GM21423 (cell line): ENCODE data around the gene ARPC2.

Experiments used
- ATAC-seq: cut with Tn5 transposase; IDR thresholded peaks from one replicate; pipeline ENCODE4 v1.9.1; 2021; ENCODE audit warnings: mild to moderate bottlenecking, moderate library complexity; ENCODE audit not compliant: unreplicated experiment

ARPC2 gene

GRCh38 chr2:218285604-218286003 lies 68.6 kb downstream of the ARPC2 start:
- ATAC-seq, result no peak

- peak; percentile 63 for ATAC-seq
These were observed 69.8 kb downstream of the ARPC2 start for GRCh38 chr2:218286570-218287459.

DNA sequence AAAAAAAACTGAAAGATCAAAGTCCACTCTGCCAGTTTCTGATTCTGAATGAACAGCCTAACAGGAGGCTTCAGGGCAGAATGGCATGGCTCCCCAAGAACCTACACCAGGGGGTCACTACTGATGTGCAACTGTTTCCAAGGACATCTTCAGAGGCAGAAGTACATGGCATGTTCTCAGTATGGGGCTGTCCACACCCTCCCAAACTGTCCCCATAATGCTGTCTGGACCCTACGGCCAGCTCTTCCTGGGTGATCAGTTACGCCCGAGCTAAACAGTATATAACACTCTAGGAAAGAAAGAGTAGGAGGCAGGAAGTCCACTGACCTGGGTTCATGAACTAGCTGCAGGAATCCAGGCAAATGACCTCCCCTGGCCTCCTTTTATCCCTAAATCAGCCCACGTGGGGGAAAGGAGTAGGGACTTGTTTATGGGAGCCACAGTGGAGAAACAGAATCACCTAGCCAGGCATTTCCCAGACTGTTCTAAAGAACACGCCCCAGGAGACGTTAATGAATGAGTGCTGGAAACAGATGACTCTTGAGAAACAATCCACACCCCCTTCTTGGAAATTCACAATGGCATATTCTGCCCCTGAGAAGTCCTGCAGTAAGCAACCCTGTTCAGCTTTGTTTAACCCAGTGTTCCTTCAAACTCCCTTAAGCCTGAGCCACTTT lies 72.8 kb downstream of the ARPC2 start:
- ATAC-seq, result no peak

DNA sequence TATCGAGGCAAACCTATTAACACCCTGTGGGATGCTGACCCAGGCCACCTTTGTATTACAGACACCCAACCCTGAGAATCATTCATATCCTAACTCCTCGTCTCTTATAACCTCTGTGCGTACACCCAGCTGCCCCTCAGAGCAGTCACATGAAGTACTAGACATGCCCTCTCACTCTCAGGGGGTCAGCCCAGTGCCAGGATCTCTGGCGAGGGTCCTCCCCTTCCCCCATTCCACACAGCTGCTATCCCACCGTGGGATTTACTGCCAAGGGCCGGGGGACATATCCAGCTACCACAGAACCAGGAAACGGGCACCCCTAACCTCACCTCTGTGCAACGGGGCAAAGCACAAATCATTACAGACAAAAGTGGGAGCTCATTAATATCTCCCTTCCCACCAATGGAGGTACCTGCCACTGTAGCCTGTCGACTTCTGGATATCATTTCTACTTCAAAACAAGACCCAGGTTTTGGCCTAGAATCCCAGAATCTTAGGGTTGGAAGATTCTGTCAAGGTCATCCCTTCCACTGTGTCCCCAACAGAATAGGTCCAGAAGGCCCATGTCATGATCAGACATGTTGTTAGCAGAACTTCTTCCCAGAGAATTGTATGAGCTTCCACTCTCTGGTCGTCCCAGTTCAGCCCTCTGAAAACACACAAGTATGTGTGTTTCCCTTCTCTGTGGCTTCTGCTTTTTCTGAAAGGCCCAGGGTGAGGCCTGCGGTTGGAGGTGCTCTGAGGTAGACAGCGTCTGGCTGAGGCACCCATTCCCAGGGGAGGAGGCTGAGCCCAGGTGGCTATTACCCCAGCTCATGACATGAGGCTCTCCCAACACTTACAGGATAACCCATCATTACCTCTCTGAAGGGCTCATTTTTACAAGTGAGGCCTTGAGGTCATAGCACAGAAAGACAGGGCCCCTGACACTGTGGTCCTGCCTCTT lies 73.6 kb downstream of the ARPC2 start:
- ATAC-seq, result peak; percentile 59

DNA sequence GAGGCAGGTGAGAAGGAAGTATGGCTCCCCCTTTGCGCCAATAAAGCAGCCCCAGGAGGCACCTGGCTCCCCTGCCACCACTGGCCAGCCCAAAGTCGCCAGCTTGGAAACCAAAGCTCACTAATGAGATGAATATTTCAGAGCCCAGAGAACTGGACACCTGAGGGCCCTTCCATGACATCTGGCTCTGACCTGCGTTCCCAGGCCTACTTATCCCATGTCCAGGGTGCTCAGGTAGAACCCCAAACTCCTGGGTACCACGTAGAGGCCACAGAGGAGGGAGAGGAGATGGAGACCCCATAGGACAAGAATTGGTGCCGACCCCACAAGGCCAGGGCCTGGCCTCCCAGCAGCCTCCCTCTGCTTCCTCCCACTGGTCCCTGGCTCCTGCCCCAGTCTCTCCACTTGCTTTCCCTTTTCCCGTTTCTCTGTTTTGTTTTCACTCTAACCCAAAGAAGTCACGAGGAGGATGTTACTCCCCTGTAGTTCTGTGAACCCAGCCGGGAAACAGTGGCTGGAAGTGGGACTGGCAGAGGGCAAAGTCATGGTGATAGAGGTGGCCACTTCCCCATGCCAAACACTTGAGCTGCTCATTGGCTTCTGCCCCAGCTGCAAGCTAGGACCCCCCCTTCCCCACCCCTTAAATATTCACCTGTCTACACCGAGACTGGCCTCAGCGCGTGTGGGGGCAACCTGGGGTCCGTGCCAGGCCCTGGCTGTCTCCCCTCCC lies 74.5 kb downstream of the ARPC2 start:
- ATAC-seq, result no peak

GRCh38 chr2:218292048-218293014 lies 75.3 kb downstream of the ARPC2 start, which contains the start of gene TMBIM1:
TSS of gene TMBIM1 (minus strand) at chr2:218292503. CDS start at chr2:218282141, 10,362 bp downstream.
- peak; percentile 63 for ATAC-seq

DNA sequence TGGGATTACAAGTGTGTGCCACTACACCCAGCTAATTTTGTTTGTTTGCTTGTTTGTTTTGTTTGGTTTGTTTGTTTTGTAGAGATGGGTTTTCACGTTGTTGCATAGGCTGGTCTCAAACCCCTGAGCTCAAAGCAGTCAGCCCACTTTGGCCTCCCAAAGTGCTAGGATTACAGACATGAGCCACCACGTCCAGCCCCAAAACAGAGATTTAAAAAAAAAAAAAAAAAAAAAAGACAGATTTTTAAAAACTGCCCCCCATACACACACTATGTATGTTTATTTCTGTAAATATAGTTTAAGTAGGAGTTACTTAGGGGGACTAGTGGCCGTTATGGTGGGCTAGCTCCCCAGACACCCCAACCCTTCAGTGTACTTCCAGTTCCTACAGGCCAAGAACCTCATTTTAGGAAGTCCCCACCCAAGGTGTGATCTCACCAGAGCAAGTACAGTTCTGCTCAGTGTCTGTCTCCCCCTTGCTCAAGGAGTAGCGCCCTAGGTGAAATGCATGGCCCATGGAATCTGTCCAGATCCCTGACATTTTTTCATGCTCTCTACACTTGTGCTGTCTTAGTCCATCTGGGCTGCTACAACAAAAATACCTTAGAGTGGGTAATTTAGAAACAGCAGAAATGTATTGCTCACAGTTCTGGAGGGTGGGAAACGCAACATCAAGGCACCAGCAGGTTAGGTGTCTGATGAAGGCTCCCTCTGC lies 76.9 kb downstream of the ARPC2 start:
- ATAC-seq, result no peak

DNA sequence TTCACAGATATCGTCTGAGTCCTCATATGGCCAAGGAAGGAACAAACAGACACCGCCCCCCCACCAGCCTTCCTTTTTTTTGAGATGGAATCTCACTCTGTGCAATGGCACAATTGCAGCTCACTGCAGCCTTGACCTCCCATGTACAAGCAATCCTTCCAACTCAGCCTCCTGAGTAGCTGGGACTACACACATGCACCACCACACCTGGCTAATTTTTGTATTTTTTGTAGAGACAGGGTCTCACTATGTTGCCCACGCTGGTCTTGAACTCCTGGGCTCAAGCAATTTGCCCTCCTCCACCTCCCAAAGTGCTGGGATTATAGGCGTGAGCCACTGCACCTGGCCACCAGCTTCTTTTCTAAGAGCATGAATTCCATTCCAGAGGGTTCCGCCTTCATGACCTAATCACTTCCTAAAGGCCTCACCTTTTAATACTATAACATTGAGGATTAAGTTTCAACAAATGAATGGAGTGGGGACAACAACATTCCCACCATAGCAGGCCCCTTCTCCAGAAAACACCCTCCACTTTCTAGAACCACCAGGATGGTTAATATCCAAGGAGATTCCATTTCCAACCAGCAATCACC lies 77.5 kb downstream of the ARPC2 start:
- no peak for ATAC-seq

- no peak for ATAC-seq
These were observed 78.0 kb downstream of the ARPC2 start for GRCh38 chr2:218295029-218295428.

DNA sequence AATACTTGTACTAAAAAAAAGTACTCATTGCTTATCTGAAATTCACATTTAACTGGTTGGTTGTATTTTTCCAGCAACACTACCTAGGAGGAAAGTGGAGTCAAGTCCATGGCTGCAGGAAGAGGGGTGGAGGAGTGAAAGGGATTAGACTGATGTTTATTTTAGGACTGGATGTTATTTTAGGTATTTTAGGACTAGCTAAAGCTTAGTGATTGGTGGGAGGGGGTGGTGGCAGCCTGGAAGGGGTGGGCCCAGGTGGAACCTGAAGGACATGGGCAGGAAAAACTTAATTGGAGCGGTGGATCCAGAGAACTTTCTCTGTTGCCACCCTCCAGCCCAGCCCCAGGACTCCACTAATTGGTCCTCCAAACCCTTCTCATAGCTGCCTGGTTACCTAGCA lies 79.2 kb downstream of the ARPC2 start:
- ATAC-seq, result no peak

DNA sequence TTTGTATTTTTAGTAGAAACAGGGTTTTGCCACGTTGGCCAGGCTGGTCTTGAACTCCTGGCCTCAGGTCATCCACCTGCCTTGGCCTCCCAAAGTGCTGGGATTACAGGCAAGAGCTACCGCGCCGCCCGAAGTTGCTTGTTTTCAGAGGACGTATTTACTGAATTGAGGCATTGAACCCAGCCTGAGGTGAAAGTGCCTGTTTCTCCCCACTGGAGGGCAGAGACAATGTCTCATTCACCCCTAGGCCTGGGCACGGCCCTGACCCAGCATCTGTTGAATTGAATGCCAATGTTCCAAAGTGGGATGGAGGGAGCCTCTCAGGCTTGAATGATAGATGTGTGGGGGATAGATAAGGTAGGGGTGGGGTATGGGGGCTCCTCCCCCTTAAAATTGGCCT lies 79.9 kb downstream of the ARPC2 start:
- ATAC-seq, result no peak

- ATAC-seq, result no peak
These were observed 81.4 kb downstream of the ARPC2 start for GRCh38 chr2:218298314-218298875.

DNA sequence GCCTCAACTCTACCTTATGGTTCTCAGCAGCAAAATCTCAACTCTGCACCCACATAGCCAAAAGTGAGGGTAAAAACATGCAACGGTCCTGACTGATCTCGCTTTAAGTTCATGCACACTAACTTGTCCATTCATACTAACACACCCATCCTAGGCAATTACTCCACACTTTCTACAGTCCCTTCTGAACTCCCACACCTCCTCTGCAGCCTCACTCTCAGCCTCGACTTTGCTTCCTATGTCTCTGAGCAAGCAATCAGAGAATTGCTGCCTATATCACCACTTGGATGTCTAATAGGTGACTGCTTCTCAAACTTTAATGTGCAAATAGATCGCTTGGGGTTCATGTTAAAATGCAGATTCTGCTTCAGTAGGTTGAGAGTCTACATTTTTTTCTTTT lies 83.2 kb downstream of the ARPC2 start:
- ATAC-seq, result no peak

- ATAC-seq, result peak; percentile 82
These were observed 84.3 kb downstream of the ARPC2 start for GRCh38 chr2:218301176-218301819.
